GOT3 (cell line): ENCODE results near the gene ATG12.
"Not testable (repeated sequence)": the region's sequence is repeated elsewhere in the genome, so short reads cannot be mapped to it uniquely, and the experiment has no call there.

ENCODE experiments used
- DNase-seq: peaks from one replicate; lab custom pipeline; 2025; ENCODE audit warnings: mixed read lengths; lab: John Stamatoyannopoulos, UW

The ATG12 gene

DNA sequence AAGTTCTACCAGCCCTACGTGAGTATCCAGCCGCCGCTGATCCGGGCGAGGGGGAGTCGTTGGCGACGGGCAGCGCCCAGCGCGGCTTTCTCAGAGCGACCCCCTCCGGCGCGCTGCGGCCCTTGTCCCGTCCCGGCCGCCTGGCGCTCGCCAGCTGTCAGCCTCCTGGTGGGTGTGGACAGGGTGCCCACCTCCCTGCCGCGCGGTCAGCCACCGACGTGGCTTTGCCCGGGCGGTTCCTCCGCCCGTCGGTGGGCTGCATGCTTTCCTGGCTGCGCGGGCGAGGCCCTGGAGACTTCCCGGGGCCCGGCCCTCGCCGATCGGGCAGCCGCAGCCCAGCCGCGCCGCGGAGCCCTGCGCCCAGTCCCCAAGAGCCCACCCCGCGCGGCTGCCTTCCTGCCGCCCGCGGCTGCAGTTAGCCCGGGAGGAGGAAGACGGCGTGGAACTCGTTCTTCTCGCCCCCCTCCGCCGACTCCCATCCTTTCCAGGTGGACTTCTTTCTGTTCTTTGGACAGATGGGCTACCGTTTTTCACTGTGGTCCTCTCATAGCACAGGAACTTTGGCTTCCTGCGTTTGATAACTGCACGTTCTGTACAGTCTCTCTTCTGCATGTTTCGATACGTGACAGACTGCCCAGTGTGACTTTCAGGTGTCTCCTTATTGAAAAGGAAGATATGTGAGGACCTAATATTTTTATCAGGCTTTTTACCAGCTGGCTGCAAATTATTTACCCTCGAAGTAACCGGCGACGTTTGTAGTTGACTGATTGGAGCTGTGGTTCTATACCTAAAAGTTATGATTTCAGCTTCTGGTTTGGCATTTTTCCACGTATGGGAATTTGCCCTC, 947 bp upstream of the ATG12 start:
- DNase-seq = no peak

DNA sequence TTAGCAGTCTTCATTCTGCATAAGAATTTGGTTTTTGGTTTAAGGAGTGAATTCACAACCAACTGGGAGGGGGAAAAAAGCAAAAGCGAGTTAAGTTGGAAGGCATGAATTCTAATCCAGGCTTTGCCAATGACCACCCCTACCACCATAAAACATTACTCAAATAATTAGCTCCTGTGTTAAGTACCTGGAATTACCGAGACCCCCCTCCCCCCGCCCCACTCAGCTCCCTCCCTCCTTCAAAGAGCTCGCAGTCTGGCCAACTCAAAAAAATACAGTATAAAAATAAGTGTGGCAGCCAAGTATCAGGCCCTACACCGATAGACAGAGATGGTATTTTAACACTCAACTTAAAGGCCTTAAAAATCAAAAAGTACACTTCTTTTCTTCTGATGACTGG, 492 bp downstream of the ATG12 start:
- DNase-seq = no peak

DNA sequence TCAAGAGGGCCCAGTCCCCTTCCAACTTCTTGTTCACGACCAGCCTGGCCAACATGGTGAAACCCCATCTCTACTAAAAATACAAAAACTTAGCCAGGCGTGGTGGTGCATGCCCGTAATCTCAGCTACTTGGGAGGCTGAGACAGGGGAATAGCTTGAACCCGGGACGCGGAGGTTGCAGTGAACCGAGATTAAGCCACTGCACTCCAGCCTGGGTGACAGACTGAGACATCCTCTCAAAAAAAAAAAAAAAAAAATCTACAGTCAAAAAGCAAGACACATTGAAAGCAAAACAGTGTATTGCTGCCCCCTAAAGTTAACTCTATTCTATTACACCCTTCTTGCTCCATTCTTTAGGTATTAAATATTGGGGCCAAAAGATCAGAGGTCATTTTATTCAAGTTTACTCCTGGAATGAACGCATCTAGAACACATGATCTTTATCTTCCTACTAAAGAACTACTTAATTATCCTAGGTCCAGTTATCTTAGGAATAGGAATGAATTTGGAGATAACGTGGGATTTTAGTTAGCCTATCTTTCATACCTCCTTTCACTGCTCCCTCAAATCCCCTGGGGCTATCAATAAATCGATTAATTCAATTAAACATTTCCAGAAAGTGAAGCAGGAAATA, 2.4 kb downstream of the ATG12 start:
- DNase-seq = no peak

DNA sequence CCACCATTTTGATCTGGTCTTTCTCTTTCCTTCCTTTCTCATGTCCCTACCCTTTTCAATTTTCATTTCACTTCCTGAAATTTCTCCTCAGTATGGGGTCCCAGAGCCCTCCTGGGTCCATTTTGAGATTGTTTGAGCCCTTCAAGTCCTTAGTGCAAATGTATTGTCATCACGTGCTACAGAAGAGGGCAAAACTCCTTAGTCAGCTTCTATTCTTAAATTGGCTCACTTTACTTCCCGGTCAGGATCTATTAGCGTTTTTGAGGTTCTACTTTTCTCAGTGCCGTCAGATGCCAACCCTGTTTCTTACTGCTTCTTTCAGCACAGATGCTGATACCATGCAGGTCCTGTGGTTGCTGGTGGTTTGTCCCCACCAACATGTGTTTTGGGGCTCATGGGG, 5.9 kb downstream of the ATG12 start:
- DNase-seq = no peak

GRCh38 chr5:115831163-115831768, 10.1 kb downstream of the ATG12 start:
- DNase-seq = no peak

- no peak for DNase-seq
These were observed 11.5 kb downstream of the ATG12 start for GRCh38 chr5:115829913-115830312.

DNA sequence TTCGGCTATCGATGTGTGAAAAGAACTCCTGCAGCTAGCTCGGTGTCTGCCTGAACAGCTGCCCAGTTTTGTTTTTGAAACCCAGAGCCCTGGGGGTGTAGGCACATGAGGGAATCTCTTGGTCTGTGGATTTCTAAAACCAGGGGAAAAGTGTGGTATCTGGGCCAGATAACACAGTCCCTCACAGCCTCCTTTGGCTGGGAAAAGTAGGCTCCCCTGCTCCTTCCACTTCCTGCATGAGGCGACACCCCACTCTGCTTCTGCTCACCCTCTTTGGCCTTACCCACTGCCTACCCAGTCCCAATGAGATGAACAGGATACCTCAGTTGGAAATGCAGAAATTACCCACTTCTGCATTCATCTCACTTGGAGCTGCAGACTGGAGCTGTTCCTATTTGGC, 15.4 kb downstream of the ATG12 start:
- DNase-seq = no peak

- not testable (repeated sequence) for DNase-seq
These were observed 16.4 kb downstream of the ATG12 start for GRCh38 chr5:115824983-115825382.

- no peak for DNase-seq
These were observed 20.5 kb downstream of the ATG12 start for GRCh38 chr5:115820846-115821245.

DNA sequence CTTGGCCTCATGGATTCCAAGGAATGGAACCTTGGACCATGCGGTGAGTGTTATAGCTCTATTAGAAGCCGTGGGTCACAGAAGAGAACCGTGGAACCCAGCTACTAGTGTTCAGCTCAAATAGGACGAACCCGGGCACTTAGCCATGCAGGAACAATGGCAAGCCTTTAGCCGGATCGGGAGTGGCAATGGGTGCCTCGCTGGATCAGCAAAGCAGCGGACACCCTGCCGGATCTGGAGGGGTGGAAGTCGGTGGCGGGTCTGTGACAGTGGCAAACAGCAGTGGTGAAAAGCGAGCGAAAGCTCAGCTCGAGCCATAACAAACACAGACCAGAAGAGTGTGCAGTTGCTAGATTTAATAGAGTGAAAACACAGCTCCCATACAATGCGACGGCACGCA, 22.5 kb downstream of the ATG12 start:
- DNase-seq = no peak

GRCh38 chr5:115817386-115817785, 24.0 kb downstream of the ATG12 start:
- DNase-seq = no peak

- no peak for DNase-seq
These were observed 24.9 kb downstream of the ATG12 start, which contains the start of gene CDO1 for GRCh38 chr5:115816226-115817081. Gene CDO1 (minus strand): TSS chr5:115816659. CDS start chr5:115816397, 262 bp downstream.

- DNase-seq = no peak
These were observed 25.6 kb downstream of the ATG12 start for GRCh38 chr5:115815693-115816225.

DNA sequence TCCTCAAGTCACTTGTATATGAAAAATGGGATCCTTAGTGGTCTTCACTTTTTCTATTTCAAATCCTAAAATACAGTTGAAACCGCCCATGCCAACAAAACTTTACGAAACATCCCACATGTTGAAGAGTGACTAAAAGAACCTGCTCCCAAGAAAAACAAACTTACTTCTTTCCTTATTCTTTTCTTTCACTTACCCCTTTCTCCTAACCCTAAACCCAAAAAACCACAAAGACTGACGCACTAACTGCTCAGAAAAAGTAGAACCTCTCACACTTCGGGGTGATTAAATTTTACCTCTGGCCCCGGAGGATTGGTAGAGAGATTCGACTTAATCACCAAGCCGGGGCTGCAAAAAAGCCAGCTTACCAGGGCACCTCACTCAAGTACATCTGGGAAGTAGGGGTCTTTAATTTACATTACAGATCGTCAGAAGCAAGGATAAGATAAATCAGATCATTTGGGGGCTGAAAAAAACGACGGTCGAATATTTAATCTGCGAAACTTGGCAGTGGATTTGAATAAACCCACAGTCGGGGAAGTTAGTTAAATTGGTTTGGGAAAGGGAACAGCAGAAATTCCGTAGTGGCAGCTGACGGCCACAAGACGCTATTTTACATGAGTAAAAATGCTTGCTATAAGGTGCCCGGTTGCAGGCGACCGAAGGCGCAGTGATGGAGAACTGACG, 26.2 kb downstream of the ATG12 start:
- no peak for DNase-seq

- no peak for DNase-seq
These were observed 27.6 kb downstream of the ATG12 start for GRCh38 chr5:115813719-115814118.

- no peak for DNase-seq
These were observed 29.0 kb downstream of the ATG12 start for GRCh38 chr5:115812372-115812771.

DNA sequence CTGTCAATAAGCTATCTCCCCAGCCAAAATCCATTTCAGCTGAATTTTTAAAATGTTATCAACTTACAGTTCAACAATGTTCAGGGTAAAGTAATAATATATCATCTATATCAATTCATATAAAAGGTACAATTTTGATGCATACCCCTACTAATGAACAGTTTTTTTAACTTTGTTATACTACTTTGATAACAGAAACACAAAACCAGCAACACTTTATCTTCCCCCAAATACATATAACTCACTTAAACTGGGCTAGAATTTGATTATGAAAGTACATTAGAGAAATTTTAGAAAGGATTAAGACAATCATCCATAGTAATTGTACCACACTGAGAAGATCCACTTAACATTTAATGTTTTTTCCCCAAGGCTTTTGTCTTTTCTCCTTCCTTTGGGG, 30.0 kb downstream of the ATG12 start:
- DNase-seq = no peak

DNA sequence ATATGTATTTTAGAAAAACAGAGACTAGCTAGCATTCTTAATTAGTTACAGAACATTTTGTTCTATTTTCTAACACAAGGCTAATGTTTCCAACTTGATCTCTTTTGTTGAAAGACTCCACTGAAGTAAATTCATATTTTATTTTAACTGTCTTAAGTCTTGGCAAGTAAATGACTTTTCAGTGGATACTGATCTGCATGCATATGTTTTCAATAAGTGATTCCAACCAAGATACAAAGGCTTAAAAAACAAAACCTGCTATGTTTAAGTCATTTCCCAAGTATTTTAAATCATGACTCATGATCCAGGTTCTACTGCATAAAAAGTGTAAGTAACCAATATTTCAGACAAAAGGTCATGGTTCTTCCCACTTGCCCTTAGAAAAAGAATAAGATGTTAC, 30.6 kb downstream of the ATG12 start:
- DNase-seq = no peak

DNA sequence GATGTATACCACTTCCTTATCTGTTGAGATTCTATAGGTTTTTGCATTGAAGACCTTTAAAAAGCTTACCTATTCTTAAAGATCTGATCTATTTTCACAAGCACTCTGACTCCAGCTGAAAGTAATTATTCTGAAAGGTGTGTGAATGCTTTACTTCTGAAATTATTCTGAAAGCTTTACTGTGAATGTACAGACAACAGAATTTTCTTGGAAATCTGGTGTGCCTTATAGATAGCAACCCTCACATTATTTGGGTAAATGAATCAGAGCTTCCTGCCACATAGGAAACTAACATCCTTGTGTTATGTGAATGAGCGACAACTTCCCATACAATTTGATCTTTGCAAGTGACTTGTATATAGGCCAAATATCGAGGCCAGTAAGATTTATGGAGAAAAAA, 31.4 kb downstream of the ATG12 start:
- no peak for DNase-seq

DNA sequence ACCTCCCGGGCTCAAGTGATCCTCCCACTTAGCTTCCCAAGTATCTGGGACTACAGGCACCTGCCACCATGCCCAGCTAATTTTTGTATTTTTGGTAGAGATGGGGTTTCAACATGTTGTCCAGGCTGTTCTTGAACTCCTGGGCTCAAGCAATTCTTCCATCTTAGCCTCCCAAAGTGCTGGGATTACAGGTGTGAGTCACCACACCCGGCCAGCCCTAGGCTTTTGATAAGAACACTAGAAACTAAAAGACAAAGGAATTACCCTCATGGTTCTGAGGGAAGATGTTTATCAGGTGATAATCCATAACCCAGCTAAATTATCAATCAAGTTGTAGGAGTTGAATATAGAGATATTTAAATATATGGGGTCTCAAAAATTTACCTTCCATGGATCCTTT, 33.3 kb downstream of the ATG12 start:
- not testable (repeated sequence) for DNase-seq

- DNase-seq = no peak
These were observed 33.7 kb downstream of the ATG12 start for GRCh38 chr5:115807654-115808052.
